B cell (primary cell): ENCODE results near the gene CYTH4.

Experiments
- EZH2 ChIP-seq: IDR thresholded peaks from 2 replicates; pipeline ENCODE4 v1.6.1; 2012; ENCODE audit warnings: borderline replicate concordance, low read depth, mild to moderate bottlenecking, moderate library complexity, low read length; ENCODE audit not compliant: insufficient read depth, poor library complexity, severe bottlenecking
- TF ChIP-seq, protein P1 (sequence below): fragments of 200-600 bp; IDR thresholded peaks from one replicate; pipeline ENCODE4 v1.8.0; 2022; ENCODE audit warnings: antibody characterized with exemption, mild to moderate bottlenecking

DNA sequence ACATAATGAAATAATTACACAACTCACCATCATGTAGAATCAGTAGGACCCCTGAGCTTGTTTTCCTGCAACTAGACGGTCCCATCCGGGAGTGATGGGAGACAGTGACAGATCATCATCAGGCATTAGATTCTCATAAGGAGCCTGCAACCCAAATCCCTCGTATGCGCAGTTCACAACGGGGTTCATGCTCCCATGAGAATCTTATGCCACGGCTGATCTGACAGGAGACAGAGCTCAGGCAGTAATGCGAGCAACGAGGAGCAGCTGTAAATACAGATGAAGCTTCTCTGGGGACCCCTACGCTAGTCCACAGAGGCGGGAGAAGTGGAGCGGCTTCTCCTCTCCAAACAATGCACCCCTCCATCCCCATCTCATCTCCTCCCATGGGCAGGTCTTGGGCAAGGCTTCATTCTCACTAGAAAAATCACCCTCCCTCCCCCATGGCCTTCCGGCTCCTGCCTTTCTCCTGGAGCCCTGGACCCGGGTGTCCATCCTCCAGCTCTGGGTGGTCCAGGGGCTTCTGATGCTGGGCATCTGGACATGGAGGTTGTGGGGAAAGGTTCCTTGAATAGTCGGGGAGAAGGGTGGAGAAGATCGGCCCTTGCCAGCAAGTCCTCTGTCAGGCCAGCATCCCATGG, 22.0 kb upstream of the CYTH4 start:
- TF ChIP-seq, protein P1, sequence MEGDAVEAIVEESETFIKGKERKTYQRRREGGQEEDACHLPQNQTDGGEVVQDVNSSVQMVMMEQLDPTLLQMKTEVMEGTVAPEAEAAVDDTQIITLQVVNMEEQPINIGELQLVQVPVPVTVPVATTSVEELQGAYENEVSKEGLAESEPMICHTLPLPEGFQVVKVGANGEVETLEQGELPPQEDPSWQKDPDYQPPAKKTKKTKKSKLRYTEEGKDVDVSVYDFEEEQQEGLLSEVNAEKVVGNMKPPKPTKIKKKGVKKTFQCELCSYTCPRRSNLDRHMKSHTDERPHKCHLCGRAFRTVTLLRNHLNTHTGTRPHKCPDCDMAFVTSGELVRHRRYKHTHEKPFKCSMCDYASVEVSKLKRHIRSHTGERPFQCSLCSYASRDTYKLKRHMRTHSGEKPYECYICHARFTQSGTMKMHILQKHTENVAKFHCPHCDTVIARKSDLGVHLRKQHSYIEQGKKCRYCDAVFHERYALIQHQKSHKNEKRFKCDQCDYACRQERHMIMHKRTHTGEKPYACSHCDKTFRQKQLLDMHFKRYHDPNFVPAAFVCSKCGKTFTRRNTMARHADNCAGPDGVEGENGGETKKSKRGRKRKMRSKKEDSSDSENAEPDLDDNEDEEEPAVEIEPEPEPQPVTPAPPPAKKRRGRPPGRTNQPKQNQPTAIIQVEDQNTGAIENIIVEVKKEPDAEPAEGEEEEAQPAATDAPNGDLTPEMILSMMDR, result no peak
- TF ChIP-seq EZH2, result no peak
